Peyer's patch (tissue), 4 donors: ENCODE measurements around the gene ZFX. TPM values are rescaled to one million over a fixed set of nuclear protein-coding genes. Genes with fewer than 3 reads are reported as not detected.

ENCODE experiments used
- DNase-seq, 3 donors: peaks; one replicate each; pipeline ENCODE4 v3.0.0-alpha.2; 2017 to 2019
- H3K27ac ChIP-seq, 4 donors: fragments of 200-600 bp; sonication (generic); one replicate each; pipeline ENCODE4 v1.5.1; 2016 to 2019
- H3K27me3 ChIP-seq, 2 donors: fragments of 200-600 bp; sonication (generic); one replicate each; pipeline ENCODE4 v1.5.1; 2019
- H3K36me3 ChIP-seq, 3 donors: fragments of 200-600 bp; sonication (generic); one replicate each; pipeline ENCODE4 v1.5.1; 2016 to 2019
- H3K4me1 ChIP-seq, 4 donors: fragments of 200-600 bp; sonication (generic); one replicate each; pipeline ENCODE4 v1.5.1; 2016 to 2019
- H3K4me3 ChIP-seq, 4 donors: fragments of 200-600 bp; sonication (generic); 1 replicate in 3 of 4; 2 replicates in 1 of 4; pipeline ENCODE4 v1.5.1; 2016 to 2019; ENCODE audit warnings: mild to moderate bottlenecking in 1 of 4
- H3K9me3 ChIP-seq, 4 donors: fragments of 200-600 bp; sonication (generic); one replicate each; pipeline ENCODE4 v1.5.1; 2016 to 2019; ENCODE audit warnings: mild to moderate bottlenecking in 1 of 4
- CTCF ChIP-seq, 6 experiments: fragments of 450-650 bp in 4 of 6; fragments of 200-600 bp in 2 of 6; sonication (generic) in 1 of 6; IDR thresholded peaks; one replicate each; pipeline ENCODE4 v1.5.1; 2017 to 2019; ENCODE audit warnings: antibody characterized with exemption in 6 of 6, mild to moderate bottlenecking in 3 of 6, moderate library complexity in 1 of 6
- POLR2A ChIP-seq, 2 donors: fragments of 450-650 bp; IDR thresholded peaks; one replicate each; pipeline ENCODE4 v1.5.1; 2017; ENCODE audit warnings: antibody characterized with exemption in 2 of 2, mild to moderate bottlenecking in 2 of 2, moderate library complexity in 2 of 2
- total RNA-seq, 4 donors: library from RNA; depleted of rRNA; stranded (reverse); fragments of >200 nt; gene quantifications; one replicate each; pipeline ENCODE4 v1.1.0, GENCODE V29; 2016

Gene ZFX
- total RNA-seq, 4 donors from 2014 or later, result 20.4 to 92.4 (median 43.4) TPM

- DNase-seq, result no peak
- Histone ChIP-seq H3K4me1 (peaks cover 0 to 13% (median 0%) of the 10 kb centered on the region in 4 donors), H3K4me3 (no peak overlapping the region), H3K36me3 (peaks cover 0 to 3% (median 0%) of the 10 kb centered on the region in 3 donors), H3K27me3 (no peaks in the 10 kb centered on the region), H3K9me3 (no peaks in the 10 kb centered on the region), H3K27ac (no peak overlapping the region)
- TF ChIP-seq POLR2A (IDR thresholded peaks at IDR 0.05) (no peak), CTCF (IDR thresholded peaks at IDR 0.05) (no peak)
Observed at GRCh38 chrX:24167719-24168472, 18.4 kb downstream of the ZFX start.

DNA sequence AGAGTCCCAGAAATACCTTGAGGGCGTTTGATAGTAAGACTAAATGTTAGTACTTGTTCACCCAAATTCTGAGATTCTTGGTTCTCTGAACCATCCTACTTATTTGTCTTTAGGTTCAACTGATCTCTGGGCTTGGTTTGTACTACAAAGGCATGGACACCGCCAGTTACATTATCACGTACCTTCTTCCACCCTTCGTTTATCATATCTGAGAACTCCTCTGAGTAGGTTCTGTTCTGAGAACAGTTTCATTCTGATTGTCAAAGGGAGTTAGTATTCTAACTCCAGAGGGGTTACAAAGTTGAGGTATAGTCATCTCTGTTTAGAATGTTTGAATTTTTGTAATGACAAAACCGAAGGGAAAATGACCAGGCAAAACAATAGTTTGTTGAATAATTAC lies 19.3 kb downstream of the ZFX start:
- H3K4me3 ChIP-seq, result no peak overlapping the region
- H3K4me1 ChIP-seq, result peaks cover 0 to 13% (median 0%) of the 10 kb centered on the region in 4 donors
- H3K27ac ChIP-seq, result no peak overlapping the region
- no peaks in the 10 kb centered on the region for H3K27me3 ChIP-seq
- no peaks in the 10 kb centered on the region for H3K9me3 ChIP-seq
- peaks cover 0 to 12% (median 0%) of the 10 kb centered on the region in 3 donors for H3K36me3 ChIP-seq
- no peak for TF ChIP-seq CTCF (IDR thresholded peaks at IDR 0.05)
- no peak for TF ChIP-seq POLR2A (IDR thresholded peaks at IDR 0.05)
- no peak for DNase-seq

DNA sequence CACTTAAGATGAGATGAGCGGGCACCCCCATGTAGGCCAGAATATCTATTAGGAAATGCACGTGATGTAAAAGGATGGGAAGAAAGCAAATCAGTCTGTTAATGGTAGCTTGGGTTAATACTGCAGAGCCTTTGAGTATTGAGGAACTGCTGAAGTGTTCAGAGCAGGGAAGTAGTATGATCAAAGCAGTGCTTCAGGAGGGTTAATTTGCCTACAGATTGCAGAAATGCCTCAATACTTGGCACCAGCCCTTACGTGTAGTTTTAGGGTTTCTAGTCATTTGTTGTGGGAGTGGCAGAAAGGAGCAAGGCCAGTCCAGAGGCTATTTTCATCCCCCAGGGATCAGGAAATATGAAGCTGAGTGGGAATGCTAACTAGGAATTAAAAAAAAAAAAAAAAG lies 19.7 kb downstream of the ZFX start:
- no peak overlapping the region for H3K27ac ChIP-seq
- no peak for TF ChIP-seq POLR2A (IDR thresholded peaks at IDR 0.05)
- TF ChIP-seq CTCF (IDR thresholded peaks at IDR 0.05), result no peak
- no peak for DNase-seq
- no peaks in the 10 kb centered on the region for H3K27me3 ChIP-seq
- peaks cover 0 to 16% (median 0%) of the 10 kb centered on the region in 3 donors for H3K36me3 ChIP-seq
- no peak overlapping the region for H3K4me3 ChIP-seq
- no peaks in the 10 kb centered on the region for H3K9me3 ChIP-seq
- H3K4me1 ChIP-seq, result peaks cover 0 to 13% (median 0%) of the 10 kb centered on the region in 4 donors

DNA sequence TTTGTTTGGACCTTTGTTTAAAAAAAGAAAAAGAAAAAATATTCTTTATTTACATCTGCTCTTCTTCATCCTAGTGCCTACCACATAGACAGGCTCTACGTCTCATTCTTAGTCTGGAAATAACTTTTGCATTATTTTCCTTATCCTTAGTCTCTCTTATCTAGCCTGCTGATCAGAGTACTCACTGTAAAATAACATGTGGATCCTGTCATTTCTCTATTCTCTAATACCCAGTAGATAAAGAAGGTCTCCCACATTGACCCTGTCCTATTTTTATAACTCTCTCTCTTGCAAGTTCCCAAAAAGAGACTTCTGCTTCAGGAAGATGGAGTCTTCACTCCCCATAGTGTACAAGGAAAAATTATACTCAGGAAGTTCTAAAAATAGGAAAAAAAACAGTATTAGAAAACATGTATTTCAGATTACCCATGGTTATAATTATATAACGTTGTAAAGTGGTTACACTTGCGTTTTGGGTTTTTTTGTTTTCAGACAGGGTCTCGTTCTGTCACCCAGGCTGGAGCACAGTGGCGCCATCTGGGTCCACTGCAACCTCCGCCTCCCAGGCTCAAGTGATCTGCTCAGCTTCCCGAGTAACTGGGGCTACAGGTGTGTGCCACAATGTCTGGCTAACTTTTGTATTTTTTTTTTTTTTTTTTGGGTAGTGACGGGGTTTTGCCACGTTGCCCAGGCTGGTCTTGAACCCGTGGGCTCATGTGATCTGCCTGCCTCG lies 23.8 kb downstream of the ZFX start:
- DNase-seq, result no peak
- Histone ChIP-seq H3K4me1 (peaks cover 0 to 13% (median 0%) of the 10 kb centered on the region in 4 donors), H3K4me3 (no peak overlapping the region), H3K27ac (no peak overlapping the region), H3K36me3 (peaks cover 0 to 23% (median 0%) of the 10 kb centered on the region in 3 donors), H3K9me3 (no peaks in the 10 kb centered on the region), H3K27me3 (no peaks in the 10 kb centered on the region)
- TF ChIP-seq CTCF (IDR thresholded peaks at IDR 0.05) (no peak), POLR2A (IDR thresholded peaks at IDR 0.05) (no peak)

DNA sequence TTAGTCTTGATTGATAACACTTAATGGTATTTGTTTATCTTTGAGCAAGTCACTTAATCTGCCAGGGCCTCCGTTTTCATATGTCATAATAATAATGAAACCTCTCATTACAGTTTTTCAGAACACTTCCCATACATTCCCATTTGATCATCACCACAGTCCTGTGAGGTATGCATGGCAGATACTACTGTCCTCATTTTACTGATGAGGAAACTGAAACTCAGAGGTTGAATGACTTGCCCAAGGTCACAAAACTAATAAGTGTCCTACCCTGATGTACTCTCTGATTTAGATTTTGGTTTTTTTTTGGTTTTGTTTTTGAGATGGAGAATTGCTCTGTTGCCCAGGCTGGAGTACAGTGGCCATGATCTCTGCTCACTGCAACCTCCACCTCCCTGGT lies 25.7 kb downstream of the ZFX start:
- Histone ChIP-seq H3K36me3 (peaks cover 0 to 32% (median 0%) of the 10 kb centered on the region in 3 donors), H3K27ac (no peak overlapping the region)
- no peak for TF ChIP-seq POLR2A (IDR thresholded peaks at IDR 0.05)
- no peak for TF ChIP-seq CTCF (IDR thresholded peaks at IDR 0.05)

More for the DNA sequence above, 25.7 kb downstream of the ZFX start:
- no peaks in the 10 kb centered on the region for H3K27me3 ChIP-seq
- no peak for DNase-seq
- no peak overlapping the region for H3K4me3 ChIP-seq
- H3K9me3 ChIP-seq, result no peaks in the 10 kb centered on the region
- peaks cover 0 to 13% (median 0%) of the 10 kb centered on the region in 4 donors for H3K4me1 ChIP-seq
